Thoracic aorta (tissue), 2 donors: ENCODE data around the gene EPM2A. TPM values are rescaled to one million over a fixed set of nuclear protein-coding genes. Genes with fewer than 3 reads are reported as not detected.

ENCODE experiments used
- ATAC-seq: fragments of 150-250 bp; one replicate; pipeline ENCODE4 v1.8.0; 2017; ENCODE audit warnings: low read depth; ENCODE audit not compliant: insufficient number of reproducible peaks, low FRiP score
- DNase-seq: peaks from one replicate; pipeline ENCODE4 v3.0.0-alpha.2; 2020; ENCODE audit warnings: low spot score
- H3K27ac ChIP-seq, 2 donors: fragments of 200-600 bp; sonication (generic); 1 replicate in 1 of 2; 2 replicates in 1 of 2; pipeline ENCODE4 v1.5.1; 2016; ENCODE audit warnings: mild to moderate bottlenecking in 2 of 2, moderate library complexity in 2 of 2
- H3K27me3 ChIP-seq: fragments of 200-600 bp; sonication (generic); replicated peaks from 2 replicates; pipeline ENCODE4 v1.6.0; 2016; ENCODE audit warnings: mild to moderate bottlenecking; ENCODE audit not compliant: insufficient read depth
- H3K36me3 ChIP-seq: fragments of 200-600 bp; sonication (generic); one replicate; pipeline ENCODE4 v1.5.1; 2016
- H3K4me1 ChIP-seq, 2 donors: fragments of 200-600 bp; sonication (generic); 1 replicate in 1 of 2; 2 replicates in 1 of 2; pipeline versions ENCODE4 v1.5.1 to v1.6.0; 2016; ENCODE audit warnings: low read depth in 2 of 2, mild to moderate bottlenecking in 1 of 2; ENCODE audit not compliant: control insufficient read depth in 1 of 2
- H3K4me3 ChIP-seq: fragments of 200-600 bp; sonication (generic); 2 replicates; pipeline ENCODE4 v1.5.1; 2016; ENCODE audit warnings: mild to moderate bottlenecking
- H3K9me3 ChIP-seq: fragments of 200-600 bp; sonication (generic); 2 replicates; pipeline ENCODE4 v1.5.1; 2016
- CTCF ChIP-seq: fragments of 200-600 bp; sonication (generic); IDR thresholded peaks from one replicate; pipeline ENCODE4 v1.5.1; 2019; ENCODE audit warnings: antibody characterized with exemption
- total RNA-seq, 2 donors: library from RNA; depleted of rRNA; stranded (reverse); fragments of >200 nt; gene quantifications; one replicate each; pipeline versions ENCODE4 v1.1.0 to v1.2.3, GENCODE V29; 2016

Gene EPM2A
- total RNA-seq, 2 donors from 2014 or later = 26.5 to 45.4 TPM

- no peaks in the 10 kb centered on the region for H3K9me3 ChIP-seq
Observed at GRCh38 chr6:145623231-145623630, 112.1 kb downstream of the EPM2A start.

GRCh38 chr6:145621776-145622175 lies 113.5 kb downstream of the EPM2A start:
- H3K4me3 ChIP-seq = no peak overlapping the region
- H3K9me3 ChIP-seq = no peaks in the 10 kb centered on the region
- peaks cover 5% of the 10 kb centered on the region for H3K36me3 ChIP-seq
- H3K27ac ChIP-seq = no peak overlapping the region
- ATAC-seq = no peak
- TF ChIP-seq CTCF = no peak
- H3K4me1 ChIP-seq = no peaks in the 10 kb centered on the region
- no peaks in the 10 kb centered on the region for H3K27me3 ChIP-seq
- no peak for DNase-seq

More at GRCh38 chr6:145623231-145623630, 112.1 kb downstream of the EPM2A start:
- DNase-seq (no peak), ATAC-seq (no peak)
- Histone ChIP-seq H3K4me3 (no peak overlapping the region), H3K27me3 (no peaks in the 10 kb centered on the region), H3K4me1 (no peaks in the 10 kb centered on the region), H3K36me3 (peaks cover 13% of the 10 kb centered on the region), H3K27ac (no peak overlapping the region)
- no peak for TF ChIP-seq CTCF

- TF ChIP-seq CTCF = no peak
- H3K36me3 ChIP-seq = no peaks in the 10 kb centered on the region
- DNase-seq = no peak
- no peaks in the 10 kb centered on the region for H3K4me1 ChIP-seq
- no peak overlapping the region for H3K4me3 ChIP-seq
- H3K9me3 ChIP-seq = no peaks in the 10 kb centered on the region
- no peak overlapping the region for H3K27ac ChIP-seq
- H3K27me3 ChIP-seq = no peaks in the 10 kb centered on the region
- ATAC-seq = no peak
Observed at GRCh38 chr6:145620088-145620487, 115.2 kb downstream of the EPM2A start.

GRCh38 chr6:145609521-145609920 lies 125.8 kb downstream of the EPM2A start:
- H3K9me3 ChIP-seq = no peaks in the 10 kb centered on the region
- ATAC-seq (no peak), DNase-seq (no peak)
- H3K4me1 ChIP-seq = no peaks in the 10 kb centered on the region
- no peaks in the 10 kb centered on the region for H3K36me3 ChIP-seq
- H3K27ac ChIP-seq = no peak overlapping the region
- H3K27me3 ChIP-seq = no peaks in the 10 kb centered on the region
- no peak for TF ChIP-seq CTCF
- no peak overlapping the region for H3K4me3 ChIP-seq

- H3K9me3 ChIP-seq = no peaks in the 10 kb centered on the region
- no peaks in the 10 kb centered on the region for H3K36me3 ChIP-seq
- H3K4me3 ChIP-seq = no peak overlapping the region
- no peak for TF ChIP-seq CTCF
- H3K27me3 ChIP-seq = no peaks in the 10 kb centered on the region
- DNase-seq = no peak
- no peak for ATAC-seq
- H3K4me1 ChIP-seq = no peaks in the 10 kb centered on the region
- H3K27ac ChIP-seq = no peak overlapping the region
Observed at GRCh38 chr6:145608850-145609249, 126.5 kb downstream of the EPM2A start.
